Liver (tissue), 9 donors: ENCODE data around the gene UQCRH. TPM values are rescaled to one million over a fixed set of nuclear protein-coding genes. Genes with fewer than 3 reads are reported as not detected.

Source experiments
- DNase-seq: peaks from one replicate; pipeline ENCODE4 v3.0.0-alpha.2; 2017; ENCODE audit warnings: low spot score
- H3K27ac ChIP-seq, 2 donors: one replicate each; pipeline ENCODE4 v1.7.0; 2013; ENCODE audit warnings: inconsistent platforms in 2 of 2, low read length in 2 of 2, control low read depth in 1 of 2, low read depth in 1 of 2, mild to moderate bottlenecking in 1 of 2
- H3K27me3 ChIP-seq, 4 donors: one replicate each; pipeline versions ENCODE4 v1.6.1 to v1.7.0; 2013; ENCODE audit warnings: low read length in 3 of 4, inconsistent platforms in 1 of 4, mild to moderate bottlenecking in 1 of 4, moderate library complexity in 1 of 4; ENCODE audit not compliant: control insufficient read depth in 4 of 4, insufficient read depth in 4 of 4
- H3K36me3 ChIP-seq, 4 donors: one replicate each; pipeline versions ENCODE4 v1.6.1 to v1.7.0; 2013; ENCODE audit warnings: low read length in 3 of 4, mild to moderate bottlenecking in 3 of 4, low read depth in 1 of 4, moderate library complexity in 1 of 4; ENCODE audit not compliant: control insufficient read depth in 4 of 4, insufficient read depth in 3 of 4
- H3K4me1 ChIP-seq, 4 donors: one replicate each; pipeline versions ENCODE4 v1.6.1 to v1.7.0; 2013; ENCODE audit warnings: low read length in 3 of 4, mild to moderate bottlenecking in 3 of 4, moderate library complexity in 1 of 4; ENCODE audit not compliant: control insufficient read depth in 4 of 4, insufficient read depth in 4 of 4
- H3K4me3 ChIP-seq, 3 donors: one replicate each; pipeline versions ENCODE4 v1.6.1 to v1.7.0; 2013; ENCODE audit warnings: low read length in 3 of 3, control low read depth in 1 of 3, low read depth in 1 of 3, mild to moderate bottlenecking in 1 of 3
- H3K9ac ChIP-seq, 2 donors: one replicate each; pipeline ENCODE4 v1.7.0; 2013; ENCODE audit warnings: low read length in 2 of 2, mild to moderate bottlenecking in 2 of 2, moderate library complexity in 2 of 2, control low read depth in 1 of 2, low read depth in 1 of 2
- H3K9me3 ChIP-seq, 4 donors: one replicate each; pipeline versions ENCODE4 v1.6.1 to v1.7.0; 2013; ENCODE audit warnings: low read length in 3 of 4; ENCODE audit not compliant: control insufficient read depth in 4 of 4
- CTCF ChIP-seq: fragments of 150-350 bp; IDR thresholded peaks from 2 replicates; pipeline ENCODE4 v1.5.1; 2017; ENCODE audit warnings: improper control_type of control experiment, low read depth, low read length; ENCODE audit not compliant: missing input control
- GABPA ChIP-seq, 2 donors: IDR thresholded peaks in 1 of 2; conservative IDR thresholded peaks in 1 of 2; 2 replicates each; pipeline ENCODE4 v1.6.1; 2016; ENCODE audit warnings: antibody characterized with exemption in 2 of 2, mild to moderate bottlenecking in 1 of 2, moderate library complexity in 1 of 2
- HNF4A ChIP-seq, 2 donors: conservative IDR thresholded peaks; 2 replicates each; pipeline ENCODE4 v1.6.1; 2016; ENCODE audit warnings: antibody characterized with exemption in 2 of 2, mild to moderate bottlenecking in 2 of 2
- HNF4G ChIP-seq: IDR thresholded peaks from 2 replicates; pipeline ENCODE4 v1.6.1; 2016; ENCODE audit warnings: antibody characterized with exemption
- JUND ChIP-seq, 2 donors: IDR thresholded peaks; 2 replicates each; pipeline ENCODE4 v1.6.1; 2016; ENCODE audit warnings: antibody characterized with exemption in 2 of 2
- MAX ChIP-seq: IDR thresholded peaks from 2 replicates; pipeline ENCODE4 v1.6.1; 2016; ENCODE audit warnings: antibody characterized with exemption
- YY1 ChIP-seq: IDR thresholded peaks from 2 replicates; pipeline ENCODE4 v1.6.1; 2016; ENCODE audit warnings: antibody characterized with exemption, mild to moderate bottlenecking
- ZBTB33 ChIP-seq: IDR thresholded peaks from 2 replicates; pipeline ENCODE4 v1.6.1; 2016; ENCODE audit warnings: antibody characterized with exemption
- WGBS: extraction: QIAGEN DNeasy Blood & Tissue Kit; methylation state at CpG from one replicate; pipeline ENCODE4 v1.1.7; 2013; 5-methylcytosine and 5-hydroxymethylcytosine counted together
- polyA plus RNA-seq, 2 donors: library from polyadenylated mRNA; stranded (reverse) in 1 of 2; unstranded in 1 of 2; fragments of 200-250 nt in 1 of 2; fragments of >200 nt in 1 of 2; fragmentation: Nextera tagmentation in 1 of 2; extraction: Ambion mirVana in 1 of 2; gene quantifications; one replicate each; pipeline versions ENCODE4 v1.2.1 to v1.2.3, GENCODE V29; 2013 to 2015
- total RNA-seq, 2 donors: library from RNA; depleted of rRNA; stranded (reverse); fragments of >200 nt; gene quantifications; one replicate each; pipeline ENCODE4 v1.2.3, GENCODE V29; 2014
- donor health status: healthy.
- donor health status: healthy.
- donor health status: healthy.
- donor health status: healthy.
- donor health status: healthy.

UQCRH gene
- total and polyA plus RNA-seq, 4 donors: 158 to 220 (median 201) TPM

GRCh38 chr1:46340404-46341221 is 37.1 kb downstream of the UQCRH start, which contains the start of gene NSUN4 (continued):
- TF ChIP-seq HNF4A (conservative IDR thresholded peaks at IDR 0.05) (no peak), GABPA (IDR thresholded peaks at IDR 0.05 in 1 of 2, conservative IDR thresholded peaks at IDR 0.05 in 1 of 2) (peak; percentile 64 to 86), ZBTB33 (peak; percentile 28), MAX (peak; percentile 74), CTCF (peak; percentile 40)

- DNase-seq: no peak
Observed at GRCh38 chr1:46341222-46342083, 38.0 kb downstream of the UQCRH start.

GRCh38 chr1:46342084-46342656 is 38.7 kb downstream of the UQCRH start:
- H3K4me1 ChIP-seq: peaks cover 0 to 12% (median 9%) of the 10 kb centered on the region in 4 donors
- WGBS: 98% methylated on average over 6 of the region's 6 CpGs
- H3K4me3 ChIP-seq: no peak overlapping the region
- TF ChIP-seq ZBTB33: no peak
- TF ChIP-seq JUND (IDR thresholded peaks at IDR 0.05): no peak
- TF ChIP-seq CTCF: no peak
- TF ChIP-seq YY1: no peak
- H3K27ac ChIP-seq: peak overlapping the region in 1 of 2 donors; percentile 85
- no peaks in the 10 kb centered on the region for H3K9me3 ChIP-seq
- no peak overlapping the region for H3K9ac ChIP-seq
- H3K27me3 ChIP-seq: no peaks in the 10 kb centered on the region
- DNase-seq: no peak
- H3K36me3 ChIP-seq: peaks cover 2 to 19% (median 10%) of the 10 kb centered on the region in 4 donors

More at GRCh38 chr1:46341222-46342083, 38.0 kb downstream of the UQCRH start:
- Histone ChIP-seq H3K4me3 (peak overlapping the region; percentile 62 to 81 (median 64)), H3K4me1 (peaks cover 0 to 12% (median 9%) of the 10 kb centered on the region in 4 donors), H3K9ac (peak overlapping the region in 1 of 2 donors; percentile 15), H3K36me3 (peaks cover 2 to 13% (median 6%) of the 10 kb centered on the region in 4 donors), H3K9me3 (no peaks in the 10 kb centered on the region), H3K27ac (peak overlapping the region; percentile 85 to 92), H3K27me3 (no peaks in the 10 kb centered on the region)
- TF ChIP-seq HNF4A (conservative IDR thresholded peaks at IDR 0.05): no peak
- TF ChIP-seq HNF4G: no peak
- 61% methylated on average over 31 of the region's 31 CpGs for WGBS
